ENCODE results near the gene PHKG2. TPM values are rescaled to one million over a fixed set of nuclear protein-coding genes. Genes with fewer than 3 reads are reported as not detected.

The PHKG2 gene
- total and polyA plus RNA-seq, 3 donors from 2014 or later = 78.4 to 312 (median 129) TPM

DNA sequence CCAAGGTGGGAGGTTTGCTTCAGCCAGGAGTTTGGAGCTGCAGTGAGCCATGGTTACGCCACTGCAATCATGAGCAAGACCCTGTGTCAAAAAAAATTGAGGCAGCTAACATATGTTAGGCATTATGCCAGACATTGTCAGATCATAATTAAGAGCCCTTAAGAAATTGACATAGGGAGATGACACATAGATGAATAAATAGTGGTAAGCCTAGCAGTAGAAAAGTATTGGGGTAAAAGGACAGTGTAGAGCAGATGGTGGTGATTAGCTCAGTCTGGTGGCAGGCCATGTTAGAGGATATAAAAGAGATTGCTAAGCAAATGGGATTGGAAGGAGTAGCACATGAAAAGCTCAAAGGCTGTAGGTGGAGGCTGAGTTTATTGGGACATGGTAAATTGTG, 26.6 kb upstream of the PHKG2 start:
- no peak for TF ChIP-seq CTCF (IDR thresholded peaks at IDR 0.05)
- no peak for TF ChIP-seq POLR2A (IDR thresholded peaks at IDR 0.05)
- Histone ChIP-seq H3K36me3 (ENCODE audit: low read depth, missing control alignments) (no peaks in the 10 kb centered on the region), H3K27ac (no peak overlapping the region), H3K4me3 (no peak overlapping the region), H3K9me3 (no peaks in the 10 kb centered on the region), H3K4me1 (peaks cover 2% of the 10 kb centered on the region), H3K27me3 (no peaks in the 10 kb centered on the region)
- DNase-seq = no peak
- intact Hi-C loops (cut with DNase I; ENCODE audit: low total_unique reads) = no loop called here
- 83 to 100% methylated on average over 1 of the region's 1 CpG for WGBS, 2 donors

GRCh38 chr16:30722443-30722842, 25.8 kb upstream of the PHKG2 start:
- no peak overlapping the region for H3K4me3 ChIP-seq
- H3K27me3 ChIP-seq = no peaks in the 10 kb centered on the region
- TF ChIP-seq POLR2A (IDR thresholded peaks at IDR 0.05) (no peak), CTCF (IDR thresholded peaks at IDR 0.05) (no peak)
- H3K4me1 ChIP-seq = peaks cover 2% of the 10 kb centered on the region
- no peak for DNase-seq
- no peaks in the 10 kb centered on the region for H3K9me3 ChIP-seq
- no peaks in the 10 kb centered on the region for H3K36me3 ChIP-seq (ENCODE audit: low read depth, missing control alignments)
- H3K27ac ChIP-seq = no peak overlapping the region
- WGBS, 2 donors = 67 to 74% methylated on average over 6 of the region's 6 CpGs
- intact Hi-C loops (cut with DNase I; ENCODE audit: low total_unique reads) = no loop called here

DNA sequence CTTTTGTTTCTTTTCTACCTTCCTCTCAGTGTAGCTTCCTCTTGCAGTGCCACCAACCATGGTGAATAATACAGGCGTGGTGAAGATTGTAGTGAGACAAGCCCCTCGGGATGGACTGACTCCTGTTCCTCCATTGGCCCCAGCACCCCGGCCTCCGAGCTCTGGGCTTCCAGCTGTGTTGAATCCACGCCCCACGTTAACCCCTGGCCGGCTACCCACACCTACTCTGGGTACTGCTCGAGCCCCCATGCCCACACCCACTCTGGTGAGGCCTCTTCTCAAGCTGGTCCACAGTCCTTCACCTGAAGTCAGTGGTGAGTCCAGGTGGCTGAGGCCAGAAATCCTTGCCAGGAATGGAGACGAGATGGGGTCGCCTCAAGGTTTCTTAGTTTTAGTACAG, 25.3 kb upstream of the PHKG2 start:
- intact Hi-C loops (cut with DNase I; ENCODE audit: low total_unique reads) = no loop called here
- Histone ChIP-seq H3K9me3 (no peaks in the 10 kb centered on the region), H3K4me3 (no peak overlapping the region), H3K27ac (no peak overlapping the region), H3K36me3 (ENCODE audit: low read depth, missing control alignments) (no peaks in the 10 kb centered on the region), H3K27me3 (no peaks in the 10 kb centered on the region), H3K4me1 (peaks cover 2% of the 10 kb centered on the region)
- DNase-seq = no peak
- TF ChIP-seq POLR2A (IDR thresholded peaks at IDR 0.05) (no peak), CTCF (IDR thresholded peaks at IDR 0.05) (no peak)
- WGBS, 2 donors = 86 to 89% methylated on average over 9 to 10 of the region's 10 CpGs

GRCh38 chr16:30723725-30724355, 24.4 kb upstream of the PHKG2 start:
- TF ChIP-seq CTCF (IDR thresholded peaks at IDR 0.05) (no peak), POLR2A (IDR thresholded peaks at IDR 0.05) (no peak)
- Histone ChIP-seq H3K4me1 (peaks cover 2% of the 10 kb centered on the region), H3K27ac (no peak overlapping the region), H3K9me3 (no peaks in the 10 kb centered on the region), H3K4me3 (no peak overlapping the region), H3K36me3 (ENCODE audit: low read depth, missing control alignments) (no peaks in the 10 kb centered on the region), H3K27me3 (no peaks in the 10 kb centered on the region)
- intact Hi-C loops (cut with DNase I; ENCODE audit: low total_unique reads) = no loop called here
- 92 to 94% methylated on average over 12 of the region's 12 CpGs for WGBS, 2 donors
- DNase-seq = no peak
